ENCODE data around the gene SLC6A9. TPM values are rescaled to one million over a fixed set of nuclear protein-coding genes. Genes with fewer than 3 reads are reported as not detected.

Gene SLC6A9
- polyA plus RNA-seq, 3 donors = not detected

DNA sequence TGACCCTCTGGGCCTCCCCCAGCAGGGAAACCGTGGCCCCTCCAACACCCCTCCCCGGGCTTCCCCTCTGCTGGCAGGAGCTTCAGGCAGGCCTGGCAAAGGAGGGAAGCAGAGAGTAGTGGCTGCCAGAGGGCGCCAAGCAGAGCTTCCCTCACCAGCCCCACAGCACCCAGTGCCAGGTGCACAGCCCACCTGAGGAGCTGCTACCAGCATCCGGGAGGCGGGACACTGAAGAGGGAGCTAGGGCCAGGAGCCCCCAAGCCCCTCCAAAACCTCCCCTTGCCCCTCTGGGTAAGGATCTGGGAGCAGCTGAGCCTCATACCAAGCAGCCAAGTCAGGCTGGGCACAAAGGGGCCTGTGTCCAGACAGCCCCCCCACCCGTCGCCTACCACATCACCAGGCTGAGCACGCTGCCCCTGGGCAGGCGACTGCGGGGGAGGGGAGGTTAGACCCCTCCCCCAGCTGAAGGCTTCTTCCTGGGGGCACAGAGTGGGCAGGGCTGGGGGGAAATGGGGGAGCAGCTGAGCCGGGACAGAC lies 20.3 kb downstream of the SLC6A9 start:
- no peak overlapping the region for H3K4me3 Mint-ChIP-seq
- H3K4me1 Mint-ChIP-seq = peaks cover 4% of the 10 kb centered on the region
- Histone ChIP-seq H3K4me3 (replicated peaks in 1 of 3; ENCODE audit: low read depth in 2 of 3, low read length in 3 of 3) (no peak overlapping the region), H3K79me2 (ENCODE audit: insufficient read depth, low read length) (no peaks in the 10 kb centered on the region), H4K20me1 (ENCODE audit: insufficient read depth, low read length) (no peaks in the 10 kb centered on the region), H3K9ac (ENCODE audit: insufficient read depth, low read length, poor library complexity, severe bottlenecking) (no peak overlapping the region), H3K4me2 (replicated peaks; ENCODE audit: extremely low read depth, low read length, poor library complexity, severe bottlenecking) (no peak overlapping the region), H3K27me3 (ENCODE audit: control insufficient read depth in 2 of 2, insufficient read depth in 2 of 2, low read length in 2 of 2) (no peaks in the 10 kb centered on the region), H2AFZ (ENCODE audit: insufficient read depth, low read depth, low read length, poor library complexity, severe bottlenecking) (no peak overlapping the region), H3K9me3 (replicated peaks in 1 of 2; ENCODE audit: control insufficient read depth in 1 of 2, insufficient read depth in 1 of 2, low read length in 2 of 2) (no peaks in the 10 kb centered on the region), H3K36me3 (replicated peaks in 1 of 2; ENCODE audit: control insufficient read depth in 1 of 2, insufficient read depth in 2 of 2, low read length in 2 of 2) (no peaks in the 10 kb centered on the region), H3K27ac (ENCODE audit: low read depth in 1 of 2, low read length in 2 of 2) (no peak overlapping the region), H3K4me1 (ENCODE audit: control insufficient read depth in 1 of 2, insufficient read depth in 2 of 2, low read length in 2 of 2) (no peaks in the 10 kb centered on the region)
- H3K27ac Mint-ChIP-seq = no peak overlapping the region
- WGBS (ENCODE audit: insufficient coverage) = 94% methylated on average over 3 of the region's 11 CpGs
- intact Hi-C loops (cut with micrococcal nuclease) = no loop called here
- H3K9me3 Mint-ChIP-seq = no peaks in the 10 kb centered on the region
- peaks cover 4 to 12% (median 4%) of the 10 kb centered on the region in 3 donors for H3K27me3 Mint-ChIP-seq (ENCODE audit: low read depth in 3 of 3)
- no peaks in the 10 kb centered on the region for H3K36me3 Mint-ChIP-seq
- DNase-seq = no peak
- TF ChIP-seq, protein P1, sequence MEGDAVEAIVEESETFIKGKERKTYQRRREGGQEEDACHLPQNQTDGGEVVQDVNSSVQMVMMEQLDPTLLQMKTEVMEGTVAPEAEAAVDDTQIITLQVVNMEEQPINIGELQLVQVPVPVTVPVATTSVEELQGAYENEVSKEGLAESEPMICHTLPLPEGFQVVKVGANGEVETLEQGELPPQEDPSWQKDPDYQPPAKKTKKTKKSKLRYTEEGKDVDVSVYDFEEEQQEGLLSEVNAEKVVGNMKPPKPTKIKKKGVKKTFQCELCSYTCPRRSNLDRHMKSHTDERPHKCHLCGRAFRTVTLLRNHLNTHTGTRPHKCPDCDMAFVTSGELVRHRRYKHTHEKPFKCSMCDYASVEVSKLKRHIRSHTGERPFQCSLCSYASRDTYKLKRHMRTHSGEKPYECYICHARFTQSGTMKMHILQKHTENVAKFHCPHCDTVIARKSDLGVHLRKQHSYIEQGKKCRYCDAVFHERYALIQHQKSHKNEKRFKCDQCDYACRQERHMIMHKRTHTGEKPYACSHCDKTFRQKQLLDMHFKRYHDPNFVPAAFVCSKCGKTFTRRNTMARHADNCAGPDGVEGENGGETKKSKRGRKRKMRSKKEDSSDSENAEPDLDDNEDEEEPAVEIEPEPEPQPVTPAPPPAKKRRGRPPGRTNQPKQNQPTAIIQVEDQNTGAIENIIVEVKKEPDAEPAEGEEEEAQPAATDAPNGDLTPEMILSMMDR (IDR thresholded peaks at IDR 0.05) = no peak

DNA sequence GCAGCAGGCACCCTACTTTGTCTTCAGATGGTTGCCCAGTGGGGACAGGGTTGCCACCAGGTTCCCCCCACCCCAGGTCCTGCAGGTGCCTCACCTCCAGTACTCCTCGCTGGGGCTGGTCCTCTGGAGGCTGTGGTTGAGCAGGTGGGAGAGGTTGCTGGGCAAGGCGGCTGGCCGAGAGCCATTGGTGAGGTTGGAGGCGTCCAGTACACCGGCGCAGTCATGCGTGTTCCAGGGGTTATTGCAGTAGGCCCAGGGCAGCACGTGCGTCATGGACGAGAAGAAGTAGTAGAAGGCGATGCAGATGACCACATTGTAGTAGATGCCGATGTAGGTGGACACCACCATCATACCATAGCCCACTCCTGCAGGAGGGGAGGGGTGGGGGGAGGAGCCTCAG lies 23.0 kb downstream of the SLC6A9 start:
- Histone ChIP-seq H3K4me1 (ENCODE audit: control insufficient read depth in 1 of 2, insufficient read depth in 2 of 2, low read length in 2 of 2) (no peaks in the 10 kb centered on the region), H3K36me3 (replicated peaks in 1 of 2; ENCODE audit: control insufficient read depth in 1 of 2, insufficient read depth in 2 of 2, low read length in 2 of 2) (no peaks in the 10 kb centered on the region), H3K27ac (ENCODE audit: low read depth in 1 of 2, low read length in 2 of 2) (no peak overlapping the region), H2AFZ (ENCODE audit: insufficient read depth, low read depth, low read length, poor library complexity, severe bottlenecking) (no peak overlapping the region), H3K9ac (ENCODE audit: insufficient read depth, low read length, poor library complexity, severe bottlenecking) (no peak overlapping the region), H3K27me3 (ENCODE audit: control insufficient read depth in 2 of 2, insufficient read depth in 2 of 2, low read length in 2 of 2) (no peaks in the 10 kb centered on the region), H3K4me2 (replicated peaks; ENCODE audit: extremely low read depth, low read length, poor library complexity, severe bottlenecking) (no peak overlapping the region), H3K79me2 (ENCODE audit: insufficient read depth, low read length) (no peaks in the 10 kb centered on the region), H3K4me3 (replicated peaks in 1 of 3; ENCODE audit: low read depth in 2 of 3, low read length in 3 of 3) (no peak overlapping the region), H3K9me3 (replicated peaks in 1 of 2; ENCODE audit: control insufficient read depth in 1 of 2, insufficient read depth in 1 of 2, low read length in 2 of 2) (no peaks in the 10 kb centered on the region), H4K20me1 (ENCODE audit: insufficient read depth, low read length) (no peaks in the 10 kb centered on the region)
- Mint-ChIP-seq H3K4me3 (no peak overlapping the region), H3K36me3 (no peaks in the 10 kb centered on the region), H3K27me3 (ENCODE audit: low read depth in 3 of 3) (peaks cover 4 to 9% (median 4%) of the 10 kb centered on the region in 3 donors), H3K4me1 (peaks cover 2% of the 10 kb centered on the region), H3K9me3 (no peaks in the 10 kb centered on the region), H3K27ac (no peak overlapping the region)
- DNase-seq = no peak
- intact Hi-C loops (cut with micrococcal nuclease) = loop anchor here in 1 of 2 donors (5.0 kb wide), 1 partner anchor 39 kb away; no protein-coding TSS in a partner anchor
- no CpG with 5 or more reads among the region's 12 CpGs for WGBS (ENCODE audit: insufficient coverage)
- TF ChIP-seq, protein P1 (IDR thresholded peaks at IDR 0.05) = no peak

All from CD14-positive monocyte (primary cell).